H9 (cell line): ENCODE results near the gene SPSB2. TPM values are rescaled to one million over a fixed set of nuclear protein-coding genes. Genes with fewer than 3 reads are reported as not detected.

Source experiments
- DNase-seq: peaks from one replicate; pipeline ENCODE4 v3.0.0-alpha.2; 2017
- H2AFZ ChIP-seq: one replicate; pipeline ENCODE4 v1.6.1; 2013; ENCODE audit warnings: mild to moderate bottlenecking, low read length, control low read depth, moderate library complexity
- H2AK5ac ChIP-seq: 2 replicates; pipeline ENCODE4 v1.6.1; 2013; ENCODE audit warnings: low read length, control low read depth, mixed read lengths; ENCODE audit not compliant: insufficient read length
- H2BK120ac ChIP-seq: one replicate; pipeline ENCODE4 v1.6.1; 2013; ENCODE audit warnings: low read depth, mild to moderate bottlenecking, low read length, control low read depth, inconsistent platforms; ENCODE audit not compliant: poor library complexity, severe bottlenecking
- H2BK12ac ChIP-seq: 2 replicates; pipeline ENCODE4 v1.6.1; 2013; ENCODE audit warnings: low read length, control low read depth, mixed read lengths, low read depth; ENCODE audit not compliant: insufficient read length
- H2BK15ac ChIP-seq: 2 replicates; pipeline ENCODE4 v1.6.1; 2013; ENCODE audit warnings: low read depth, low read length, control low read depth
- H2BK20ac ChIP-seq: one replicate; pipeline ENCODE4 v1.6.1; 2013; ENCODE audit warnings: low read depth, mild to moderate bottlenecking, low read length, control low read depth, inconsistent platforms; ENCODE audit not compliant: poor library complexity, severe bottlenecking
- H2BK5ac ChIP-seq: 2 replicates; pipeline ENCODE4 v1.6.1; 2013; ENCODE audit warnings: low read length, control low read depth, mixed read lengths; ENCODE audit not compliant: insufficient read length
- H3K14ac ChIP-seq: 2 replicates; pipeline ENCODE4 v1.6.1; 2013; ENCODE audit warnings: low read length, control low read depth; ENCODE audit not compliant: insufficient read depth
- H3K18ac ChIP-seq: 2 replicates; pipeline ENCODE4 v1.6.1; 2013; ENCODE audit warnings: low read depth, mild to moderate bottlenecking, mixed read lengths, low read length, control low read depth; ENCODE audit not compliant: insufficient read length
- H3K23ac ChIP-seq: 2 replicates; pipeline ENCODE4 v1.6.1; 2013; ENCODE audit warnings: low read length, control low read depth, mixed read lengths, low read depth; ENCODE audit not compliant: insufficient read length
- H3K23me2 ChIP-seq: 2 replicates; pipeline ENCODE4 v1.6.1; 2013; ENCODE audit warnings: low read depth, mild to moderate bottlenecking, mixed read lengths, low read length, control low read depth; ENCODE audit not compliant: insufficient read length, poor library complexity, severe bottlenecking
- H3K27ac ChIP-seq: 2 replicates; pipeline ENCODE4 v1.5.1; 2013; ENCODE audit warnings: low read length, control low read depth, mixed read lengths, low read depth; ENCODE audit not compliant: insufficient read length
- H3K27me3 ChIP-seq: 2 replicates; pipeline ENCODE4 v1.6.1; 2013; ENCODE audit warnings: low read length, control low read depth, inconsistent platforms; ENCODE audit not compliant: insufficient read depth
- H3K4ac ChIP-seq: 2 replicates; pipeline ENCODE4 v1.6.1; 2013; ENCODE audit warnings: low read depth, mild to moderate bottlenecking, control low read depth, inconsistent platforms, low read length, moderate library complexity
- H3K4me1 ChIP-seq: 2 replicates; pipeline ENCODE4 v1.6.1; 2013; ENCODE audit warnings: low read length, control low read depth, inconsistent platforms; ENCODE audit not compliant: insufficient read depth
- H3K4me2 ChIP-seq: 2 replicates; pipeline ENCODE4 v1.6.1; 2013; ENCODE audit warnings: low read length, control low read depth, mixed read lengths; ENCODE audit not compliant: insufficient read length, insufficient read depth
- H3K56ac ChIP-seq: 2 replicates; pipeline ENCODE4 v1.6.1; 2013; ENCODE audit warnings: low read depth, mild to moderate bottlenecking, mixed read lengths, low read length, control low read depth; ENCODE audit not compliant: insufficient read length
- H3K79me1 ChIP-seq: 2 replicates; pipeline ENCODE4 v1.6.1; 2013; ENCODE audit warnings: low read depth, mild to moderate bottlenecking, moderate library complexity, low read length, control low read depth, inconsistent platforms; ENCODE audit not compliant: insufficient read depth, poor library complexity, severe bottlenecking
- H3K79me2 ChIP-seq: 2 replicates; pipeline ENCODE4 v1.6.1; 2013; ENCODE audit warnings: low read length, control low read depth, inconsistent platforms; ENCODE audit not compliant: insufficient read depth
- H3K9ac ChIP-seq: 2 replicates; pipeline ENCODE4 v1.6.1; 2013; ENCODE audit warnings: low read length, control low read depth, mixed read lengths; ENCODE audit not compliant: insufficient read length; ENCODE audit errors: extremely low read depth
- H3K9me3 ChIP-seq: one replicate; pipeline ENCODE4 v1.6.1; 2013; ENCODE audit warnings: low read depth, low read length, inconsistent platforms; ENCODE audit not compliant: control insufficient read depth
- H3T11ph ChIP-seq: one replicate; pipeline ENCODE4 v1.6.1; 2013; ENCODE audit warnings: mild to moderate bottlenecking, low read length, control low read depth, inconsistent platforms
- H4K20me1 ChIP-seq: one replicate; pipeline ENCODE4 v1.6.1; 2013; ENCODE audit not compliant: control insufficient read depth, insufficient read length, insufficient read depth
- H4K5ac ChIP-seq: 2 replicates; pipeline ENCODE4 v1.6.1; 2013; ENCODE audit warnings: low read depth, mild to moderate bottlenecking, mixed read lengths, low read length, control low read depth; ENCODE audit not compliant: insufficient read length
- H4K8ac ChIP-seq: replicated peaks from 2 replicates; pipeline ENCODE4 v1.6.1; 2013; ENCODE audit warnings: low read length, control low read depth, mixed read lengths, low read depth; ENCODE audit not compliant: insufficient read length
- H4K91ac ChIP-seq: 2 replicates; pipeline ENCODE4 v1.6.1; 2013; ENCODE audit warnings: low read depth, mild to moderate bottlenecking, moderate library complexity, mixed read lengths, low read length, control low read depth; ENCODE audit not compliant: insufficient read length
- H3K27ac Mint-ChIP-seq, 3 experiments: 2 replicates in 2 of 3; 3 replicates in 1 of 3; pipeline ENCODE4 v1.8.0; 2020 to 2021; ENCODE audit warnings: mixed read lengths in 3 of 3, mild to moderate bottlenecking in 1 of 3, moderate library complexity in 1 of 3
- H3K27me3 Mint-ChIP-seq: 2 replicates; pipeline ENCODE4 v1.8.0; 2021; ENCODE audit warnings: low read depth, mild to moderate bottlenecking, moderate library complexity, mixed read lengths
- H3K36me3 Mint-ChIP-seq, 3 experiments: 2 replicates in 2 of 3; 3 replicates in 1 of 3; pipeline ENCODE4 v1.8.0; 2020 to 2021; ENCODE audit warnings: low read depth in 3 of 3, mixed read lengths in 3 of 3; ENCODE audit not compliant: insufficient read depth in 1 of 3
- H3K4me1 Mint-ChIP-seq, 2 experiments: 2 replicates each; pipeline ENCODE4 v1.8.0; 2020; ENCODE audit warnings: mixed read lengths in 2 of 2
- H3K4me3 Mint-ChIP-seq, 2 experiments: 2 replicates in 1 of 2; 3 replicates in 1 of 2; pipeline ENCODE4 v1.8.0; 2020 to 2021; ENCODE audit warnings: mild to moderate bottlenecking in 2 of 2, mixed read lengths in 2 of 2, moderate library complexity in 1 of 2
- H3K9me3 Mint-ChIP-seq, 2 experiments: 2 replicates in 1 of 2; 3 replicates in 1 of 2; pipeline ENCODE4 v1.8.0; 2020; ENCODE audit warnings: mild to moderate bottlenecking in 2 of 2, mixed read lengths in 2 of 2, moderate library complexity in 1 of 2
- WGBS: extraction: QIAGEN DNeasy Blood & Tissue Kit; methylation state at CpG from one replicate; pipeline ENCODE4 v1.1.7; 2013; ENCODE audit warnings: missing lambda C conversion rate, low lambda C conversion rate, mixed read lengths; ENCODE audit not compliant: insufficient read length; ENCODE audit errors: extremely low coverage; 5-methylcytosine and 5-hydroxymethylcytosine counted together
- total RNA-seq: library from RNA; stranded (reverse); gene quantifications from 2 replicates; pipeline ENCODE4 v1.2.1, GENCODE V29; 2021
- TF ChIP-seq, protein P1 (sequence below): fragments of 200-600 bp; sonication (generic); conservative IDR thresholded peaks from 3 replicates; pipeline ENCODE4 v1.8.0; 2021; ENCODE audit warnings: antibody characterized with exemption, mild to moderate bottlenecking

SPSB2 gene
- total RNA-seq, 1 experiment from 2014 or later: 13.7 TPM

DNA sequence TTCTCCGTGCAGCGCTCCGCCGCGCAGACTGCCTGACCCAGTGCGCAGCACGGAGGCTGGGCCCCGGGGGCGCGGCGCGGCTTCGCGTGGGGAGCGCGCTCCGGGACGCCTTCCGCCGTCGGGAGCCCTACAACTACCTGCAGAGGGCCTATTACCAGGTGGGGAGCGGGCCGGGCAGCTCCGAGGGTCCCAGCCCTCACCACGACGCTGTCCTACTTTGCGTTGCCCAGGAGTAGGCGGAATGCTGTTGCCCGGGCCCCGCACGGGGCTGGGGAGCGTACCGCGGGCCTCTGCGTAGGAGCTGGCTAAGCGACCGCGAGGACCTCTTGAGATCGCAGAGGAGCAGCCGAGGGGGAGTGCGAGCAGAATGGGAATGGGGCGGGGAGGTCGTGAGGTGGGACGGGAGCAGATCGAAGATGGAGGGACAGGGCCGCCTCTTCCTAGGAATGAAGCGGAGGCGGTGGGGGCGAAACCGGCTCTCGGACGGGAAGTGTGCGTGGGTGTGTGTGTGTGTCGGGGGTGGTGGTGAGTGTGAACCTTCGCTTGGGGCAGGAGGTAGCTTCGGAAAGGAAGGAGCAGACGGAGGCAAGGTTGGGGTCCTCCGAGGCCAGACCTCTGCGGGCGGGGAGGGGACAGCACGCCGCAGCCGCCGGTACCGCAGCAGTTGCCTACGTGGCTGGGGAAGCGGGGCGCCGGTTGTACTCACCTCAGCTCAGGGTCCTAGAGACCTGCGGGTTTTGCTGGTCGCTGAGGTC, 44.1 kb downstream of the SPSB2 start:
- no CpG with 5 or more reads among the region's 71 CpGs for WGBS
- Histone ChIP-seq H3K4me2 (peak overlapping the region; percentile 80), H3K14ac (peak overlapping the region; percentile 82), H3K9ac (peak overlapping the region; percentile 72), H3K27me3 (no peaks in the 10 kb centered on the region), H4K91ac (no peak overlapping the region), H2BK20ac (no peak overlapping the region), H2BK5ac (no peak overlapping the region), H3K23ac (no peak overlapping the region), H2BK120ac (no peak overlapping the region), H4K20me1 (peaks cover 5% of the 10 kb centered on the region), H2BK12ac (no peak overlapping the region), H2AK5ac (no peak overlapping the region), H3K79me1 (no peaks in the 10 kb centered on the region), H3K4ac (no peak overlapping the region), H3K23me2 (peaks cover 14% of the 10 kb centered on the region), H3K27ac (no peak overlapping the region), H3K79me2 (peaks cover 2% of the 10 kb centered on the region; the same call in 1 of the 2 replicates), H2AFZ (no peak overlapping the region), H3K56ac (no peak overlapping the region), H4K5ac (no peak overlapping the region), H3T11ph (no peak overlapping the region), H3K4me1 (peaks cover 3% of the 10 kb centered on the region; the same call in 1 of the 2 replicates), H3K18ac (peak overlapping the region; percentile 74), H4K8ac (no peak overlapping the region), H2BK15ac (no peak overlapping the region), H3K9me3 (no peaks in the 10 kb centered on the region)
- TF ChIP-seq, protein P1, sequence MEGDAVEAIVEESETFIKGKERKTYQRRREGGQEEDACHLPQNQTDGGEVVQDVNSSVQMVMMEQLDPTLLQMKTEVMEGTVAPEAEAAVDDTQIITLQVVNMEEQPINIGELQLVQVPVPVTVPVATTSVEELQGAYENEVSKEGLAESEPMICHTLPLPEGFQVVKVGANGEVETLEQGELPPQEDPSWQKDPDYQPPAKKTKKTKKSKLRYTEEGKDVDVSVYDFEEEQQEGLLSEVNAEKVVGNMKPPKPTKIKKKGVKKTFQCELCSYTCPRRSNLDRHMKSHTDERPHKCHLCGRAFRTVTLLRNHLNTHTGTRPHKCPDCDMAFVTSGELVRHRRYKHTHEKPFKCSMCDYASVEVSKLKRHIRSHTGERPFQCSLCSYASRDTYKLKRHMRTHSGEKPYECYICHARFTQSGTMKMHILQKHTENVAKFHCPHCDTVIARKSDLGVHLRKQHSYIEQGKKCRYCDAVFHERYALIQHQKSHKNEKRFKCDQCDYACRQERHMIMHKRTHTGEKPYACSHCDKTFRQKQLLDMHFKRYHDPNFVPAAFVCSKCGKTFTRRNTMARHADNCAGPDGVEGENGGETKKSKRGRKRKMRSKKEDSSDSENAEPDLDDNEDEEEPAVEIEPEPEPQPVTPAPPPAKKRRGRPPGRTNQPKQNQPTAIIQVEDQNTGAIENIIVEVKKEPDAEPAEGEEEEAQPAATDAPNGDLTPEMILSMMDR: no peak
- peaks cover 29 to 43% of the 10 kb centered on the region in 2 experiments for H3K4me1 Mint-ChIP-seq
- H3K27me3 Mint-ChIP-seq: peaks cover 16% of the 10 kb centered on the region
- no peaks in the 10 kb centered on the region for H3K9me3 Mint-ChIP-seq
- peak; percentile 80 for DNase-seq
- H3K27ac Mint-ChIP-seq: peak overlapping the region; percentile 83 to 97 (median 97)
- peak overlapping the region; percentile 97 to 99 for H3K4me3 Mint-ChIP-seq
- peaks cover 32 to 44% (median 44%) of the 10 kb centered on the region in 3 experiments for H3K36me3 Mint-ChIP-seq
